ENCODE results near the gene TFDP1. TPM values are rescaled to one million over a fixed set of nuclear protein-coding genes. Genes with fewer than 3 reads are reported as not detected.

Gene TFDP1
- polyA plus RNA-seq, 1 of the 3 experiments (the other 2 are of a cell fraction), result 76.7 TPM

DNA sequence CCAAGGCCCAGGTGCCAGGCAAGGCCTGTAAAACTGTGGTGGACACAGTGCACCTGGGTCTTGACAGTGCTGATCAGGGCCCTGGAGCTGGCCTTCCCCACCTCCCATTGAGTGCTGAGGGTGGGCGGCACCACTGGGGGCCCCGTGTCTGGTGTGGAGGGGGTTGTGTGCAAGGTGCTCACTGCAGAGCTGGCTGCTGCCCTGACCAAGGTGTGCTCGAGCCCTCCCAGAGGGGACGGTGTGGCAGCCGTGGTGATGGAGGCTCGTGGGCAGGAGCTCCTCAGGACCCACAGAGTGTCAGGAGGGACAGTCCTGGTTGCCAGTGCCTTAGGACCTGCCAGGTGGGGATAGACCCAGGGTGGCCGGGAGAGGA, 50.5 kb downstream of the TFDP1 start:
- POLR2A ChIA-PET, result no interaction called here
- Histone ChIP-seq H4K20me1 (ENCODE audit: insufficient read depth) (no peaks in the 10 kb centered on the region), H3K4me1 (ENCODE audit: control insufficient read depth in 1 of 2, insufficient read depth in 2 of 2, low read depth in 1 of 2, low read length in 1 of 2) (peaks cover 0 to 10% of the 10 kb centered on the region in 2 experiments; a peak in 1 of 4 replicates), H3K36me3 (replicated peaks in 1 of 2; ENCODE audit: control insufficient read depth in 1 of 2, insufficient read depth in 2 of 2, low read length in 1 of 2) (peaks cover 30 to 81% of the 10 kb centered on the region in 2 experiments), H3K4me2 (no peak overlapping the region), H3K9me2 (no peaks in the 10 kb centered on the region), H3K4me3 (ENCODE audit: low read depth in 2 of 2, low read length in 1 of 2) (no peak overlapping the region), H3K27ac (ENCODE audit: low read depth in 2 of 2, low read length in 1 of 2) (no peak overlapping the region), H2AFZ (ENCODE audit: low read depth) (no peak overlapping the region), H3K9ac (no peak overlapping the region), H3K9me3 (no peaks in the 10 kb centered on the region), H3K27me3 (ENCODE audit: insufficient read depth) (no peaks in the 10 kb centered on the region), H3K79me2 (ENCODE audit: insufficient read depth) (peaks cover 5% of the 10 kb centered on the region; the same call in 1 of the 2 replicates), H3F3A (replicated peaks; ENCODE audit: insufficient read depth) (no peaks in the 10 kb centered on the region)
- no peak for DNase-seq
- TF ChIP-seq, protein P1, sequence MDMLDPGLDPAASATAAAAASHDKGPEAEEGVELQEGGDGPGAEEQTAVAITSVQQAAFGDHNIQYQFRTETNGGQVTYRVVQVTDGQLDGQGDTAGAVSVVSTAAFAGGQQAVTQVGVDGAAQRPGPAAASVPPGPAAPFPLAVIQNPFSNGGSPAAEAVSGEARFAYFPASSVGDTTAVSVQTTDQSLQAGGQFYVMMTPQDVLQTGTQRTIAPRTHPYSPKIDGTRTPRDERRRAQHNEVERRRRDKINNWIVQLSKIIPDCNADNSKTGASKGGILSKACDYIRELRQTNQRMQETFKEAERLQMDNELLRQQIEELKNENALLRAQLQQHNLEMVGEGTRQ (IDR thresholded peaks at IDR 0.05; ENCODE audit: borderline replicate concordance, low read depth, low read length), result no peak
- no peak for TF ChIP-seq ELF1 (IDR thresholded peaks at IDR 0.05)
- no peak for TF ChIP-seq RCOR1 (IDR thresholded peaks at IDR 0.05; ENCODE audit: low read length)
- TF ChIP-seq SMC3 (IDR thresholded peaks at IDR 0.05; ENCODE audit: low read depth, low read length), result no peak
- no peak for TF ChIP-seq RAD21 (IDR thresholded peaks at IDR 0.05; ENCODE audit: low read length)
- TF ChIP-seq RFX5 (IDR thresholded peaks at IDR 0.05; ENCODE audit: low read length), result no peak
- TF ChIP-seq, protein P2, sequence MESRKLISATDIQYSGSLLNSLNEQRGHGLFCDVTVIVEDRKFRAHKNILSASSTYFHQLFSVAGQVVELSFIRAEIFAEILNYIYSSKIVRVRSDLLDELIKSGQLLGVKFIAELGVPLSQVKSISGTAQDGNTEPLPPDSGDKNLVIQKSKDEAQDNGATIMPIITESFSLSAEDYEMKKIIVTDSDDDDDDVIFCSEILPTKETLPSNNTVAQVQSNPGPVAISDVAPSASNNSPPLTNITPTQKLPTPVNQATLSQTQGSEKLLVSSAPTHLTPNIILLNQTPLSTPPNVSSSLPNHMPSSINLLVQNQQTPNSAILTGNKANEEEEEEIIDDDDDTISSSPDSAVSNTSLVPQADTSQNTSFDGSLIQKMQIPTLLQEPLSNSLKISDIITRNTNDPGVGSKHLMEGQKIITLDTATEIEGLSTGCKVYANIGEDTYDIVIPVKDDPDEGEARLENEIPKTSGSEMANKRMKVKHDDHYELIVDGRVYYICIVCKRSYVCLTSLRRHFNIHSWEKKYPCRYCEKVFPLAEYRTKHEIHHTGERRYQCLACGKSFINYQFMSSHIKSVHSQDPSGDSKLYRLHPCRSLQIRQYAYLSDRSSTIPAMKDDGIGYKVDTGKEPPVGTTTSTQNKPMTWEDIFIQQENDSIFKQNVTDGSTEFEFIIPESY (IDR thresholded peaks at IDR 0.05; ENCODE audit: borderline replicate concordance, low read depth), result no peak
- TF ChIP-seq EZH2phosphoT487 (IDR thresholded peaks at IDR 0.05; ENCODE audit: borderline replicate concordance, low read depth), result no peak
- TF ChIP-seq RXRA (IDR thresholded peaks at IDR 0.05; ENCODE audit: borderline replicate concordance, low read depth), result no peak
- TF ChIP-seq, protein P3, sequence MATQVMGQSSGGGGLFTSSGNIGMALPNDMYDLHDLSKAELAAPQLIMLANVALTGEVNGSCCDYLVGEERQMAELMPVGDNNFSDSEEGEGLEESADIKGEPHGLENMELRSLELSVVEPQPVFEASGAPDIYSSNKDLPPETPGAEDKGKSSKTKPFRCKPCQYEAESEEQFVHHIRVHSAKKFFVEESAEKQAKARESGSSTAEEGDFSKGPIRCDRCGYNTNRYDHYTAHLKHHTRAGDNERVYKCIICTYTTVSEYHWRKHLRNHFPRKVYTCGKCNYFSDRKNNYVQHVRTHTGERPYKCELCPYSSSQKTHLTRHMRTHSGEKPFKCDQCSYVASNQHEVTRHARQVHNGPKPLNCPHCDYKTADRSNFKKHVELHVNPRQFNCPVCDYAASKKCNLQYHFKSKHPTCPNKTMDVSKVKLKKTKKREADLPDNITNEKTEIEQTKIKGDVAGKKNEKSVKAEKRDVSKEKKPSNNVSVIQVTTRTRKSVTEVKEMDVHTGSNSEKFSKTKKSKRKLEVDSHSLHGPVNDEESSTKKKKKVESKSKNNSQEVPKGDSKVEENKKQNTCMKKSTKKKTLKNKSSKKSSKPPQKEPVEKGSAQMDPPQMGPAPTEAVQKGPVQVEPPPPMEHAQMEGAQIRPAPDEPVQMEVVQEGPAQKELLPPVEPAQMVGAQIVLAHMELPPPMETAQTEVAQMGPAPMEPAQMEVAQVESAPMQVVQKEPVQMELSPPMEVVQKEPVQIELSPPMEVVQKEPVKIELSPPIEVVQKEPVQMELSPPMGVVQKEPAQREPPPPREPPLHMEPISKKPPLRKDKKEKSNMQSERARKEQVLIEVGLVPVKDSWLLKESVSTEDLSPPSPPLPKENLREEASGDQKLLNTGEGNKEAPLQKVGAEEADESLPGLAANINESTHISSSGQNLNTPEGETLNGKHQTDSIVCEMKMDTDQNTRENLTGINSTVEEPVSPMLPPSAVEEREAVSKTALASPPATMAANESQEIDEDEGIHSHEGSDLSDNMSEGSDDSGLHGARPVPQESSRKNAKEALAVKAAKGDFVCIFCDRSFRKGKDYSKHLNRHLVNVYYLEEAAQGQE (IDR thresholded peaks at IDR 0.05; ENCODE audit: low read depth, low read length), result no peak
- TF ChIP-seq EP300 (IDR thresholded peaks at IDR 0.05; ENCODE audit: borderline replicate concordance in 1 of 2, low read depth in 1 of 2, low read length in 1 of 2), result no peak
- no peak for TF ChIP-seq MEF2A (IDR thresholded peaks at IDR 0.05; ENCODE audit: borderline replicate concordance, low read depth)
- no peak for TF ChIP-seq TCF12 (IDR thresholded peaks at IDR 0.05)
- TF ChIP-seq, protein P4, sequence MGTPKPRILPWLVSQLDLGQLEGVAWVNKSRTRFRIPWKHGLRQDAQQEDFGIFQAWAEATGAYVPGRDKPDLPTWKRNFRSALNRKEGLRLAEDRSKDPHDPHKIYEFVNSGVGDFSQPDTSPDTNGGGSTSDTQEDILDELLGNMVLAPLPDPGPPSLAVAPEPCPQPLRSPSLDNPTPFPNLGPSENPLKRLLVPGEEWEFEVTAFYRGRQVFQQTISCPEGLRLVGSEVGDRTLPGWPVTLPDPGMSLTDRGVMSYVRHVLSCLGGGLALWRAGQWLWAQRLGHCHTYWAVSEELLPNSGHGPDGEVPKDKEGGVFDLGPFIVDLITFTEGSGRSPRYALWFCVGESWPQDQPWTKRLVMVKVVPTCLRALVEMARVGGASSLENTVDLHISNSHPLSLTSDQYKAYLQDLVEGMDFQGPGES (IDR thresholded peaks at IDR 0.05; ENCODE audit: low read depth, low read length), result no peak
- TF ChIP-seq, protein P5, sequence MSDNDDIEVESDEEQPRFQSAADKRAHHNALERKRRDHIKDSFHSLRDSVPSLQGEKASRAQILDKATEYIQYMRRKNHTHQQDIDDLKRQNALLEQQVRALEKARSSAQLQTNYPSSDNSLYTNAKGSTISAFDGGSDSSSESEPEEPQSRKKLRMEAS (IDR thresholded peaks at IDR 0.05; ENCODE audit: low read depth), result no peak
- no peak for TF ChIP-seq MXI1 (IDR thresholded peaks at IDR 0.05; ENCODE audit: low read depth, low read length)
- TF ChIP-seq YY1 (IDR thresholded peaks at IDR 0.05; ENCODE audit: low read depth), result no peak
- TF ChIP-seq FOXJ3 (CRISPR knock-in tag; IDR thresholded peaks at IDR 0.05), result no peak
- CTCF ChIA-PET, result no interaction called here
- 100% methylated on average over 6 of the region's 7 CpGs for WGBS (ENCODE audit: low lambda C conversion rate)

Measured in SK-N-SH (cell line).